ENCODE measurements around the gene KDM6B. TPM values are rescaled to one million over a fixed set of nuclear protein-coding genes. Genes with fewer than 3 reads are reported as not detected.

Gene KDM6B
- total RNA-seq, 1 donor from 2014 or later, result 46.1 TPM

DNA sequence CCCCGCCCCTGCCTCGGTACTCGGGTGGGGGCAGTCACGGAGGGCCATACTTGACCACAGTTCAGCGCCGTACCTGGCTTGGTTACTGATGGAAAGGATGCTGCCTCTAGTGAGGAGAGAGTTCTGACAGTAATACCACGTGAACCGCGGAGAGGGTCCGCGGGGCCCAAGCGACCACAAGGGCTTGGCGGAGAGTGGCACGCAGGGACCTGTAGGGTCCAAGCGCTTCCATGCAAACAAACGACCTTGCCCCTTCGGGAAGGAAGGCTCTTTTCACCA lies 9.2 kb downstream of the KDM6B start:
- DNase-seq (no peak), ATAC-seq (no peak)
- TF ChIP-seq, protein P1, sequence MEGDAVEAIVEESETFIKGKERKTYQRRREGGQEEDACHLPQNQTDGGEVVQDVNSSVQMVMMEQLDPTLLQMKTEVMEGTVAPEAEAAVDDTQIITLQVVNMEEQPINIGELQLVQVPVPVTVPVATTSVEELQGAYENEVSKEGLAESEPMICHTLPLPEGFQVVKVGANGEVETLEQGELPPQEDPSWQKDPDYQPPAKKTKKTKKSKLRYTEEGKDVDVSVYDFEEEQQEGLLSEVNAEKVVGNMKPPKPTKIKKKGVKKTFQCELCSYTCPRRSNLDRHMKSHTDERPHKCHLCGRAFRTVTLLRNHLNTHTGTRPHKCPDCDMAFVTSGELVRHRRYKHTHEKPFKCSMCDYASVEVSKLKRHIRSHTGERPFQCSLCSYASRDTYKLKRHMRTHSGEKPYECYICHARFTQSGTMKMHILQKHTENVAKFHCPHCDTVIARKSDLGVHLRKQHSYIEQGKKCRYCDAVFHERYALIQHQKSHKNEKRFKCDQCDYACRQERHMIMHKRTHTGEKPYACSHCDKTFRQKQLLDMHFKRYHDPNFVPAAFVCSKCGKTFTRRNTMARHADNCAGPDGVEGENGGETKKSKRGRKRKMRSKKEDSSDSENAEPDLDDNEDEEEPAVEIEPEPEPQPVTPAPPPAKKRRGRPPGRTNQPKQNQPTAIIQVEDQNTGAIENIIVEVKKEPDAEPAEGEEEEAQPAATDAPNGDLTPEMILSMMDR (IDR thresholded peaks at IDR 0.05), result no peak
- Histone ChIP-seq H3K9me3 (no peaks in the 10 kb centered on the region), H3K36me3 (peaks cover 41% of the 10 kb centered on the region), H3K4me1 (peaks cover 42% of the 10 kb centered on the region), H3K4me3 (peak overlapping the region; percentile 79), H3K27me3 (ENCODE audit: low read depth) (no peaks in the 10 kb centered on the region), H3K27ac (peak overlapping the region; percentile 99)
- intact Hi-C loops (cut with DNase I), result no loop called here

DNA sequence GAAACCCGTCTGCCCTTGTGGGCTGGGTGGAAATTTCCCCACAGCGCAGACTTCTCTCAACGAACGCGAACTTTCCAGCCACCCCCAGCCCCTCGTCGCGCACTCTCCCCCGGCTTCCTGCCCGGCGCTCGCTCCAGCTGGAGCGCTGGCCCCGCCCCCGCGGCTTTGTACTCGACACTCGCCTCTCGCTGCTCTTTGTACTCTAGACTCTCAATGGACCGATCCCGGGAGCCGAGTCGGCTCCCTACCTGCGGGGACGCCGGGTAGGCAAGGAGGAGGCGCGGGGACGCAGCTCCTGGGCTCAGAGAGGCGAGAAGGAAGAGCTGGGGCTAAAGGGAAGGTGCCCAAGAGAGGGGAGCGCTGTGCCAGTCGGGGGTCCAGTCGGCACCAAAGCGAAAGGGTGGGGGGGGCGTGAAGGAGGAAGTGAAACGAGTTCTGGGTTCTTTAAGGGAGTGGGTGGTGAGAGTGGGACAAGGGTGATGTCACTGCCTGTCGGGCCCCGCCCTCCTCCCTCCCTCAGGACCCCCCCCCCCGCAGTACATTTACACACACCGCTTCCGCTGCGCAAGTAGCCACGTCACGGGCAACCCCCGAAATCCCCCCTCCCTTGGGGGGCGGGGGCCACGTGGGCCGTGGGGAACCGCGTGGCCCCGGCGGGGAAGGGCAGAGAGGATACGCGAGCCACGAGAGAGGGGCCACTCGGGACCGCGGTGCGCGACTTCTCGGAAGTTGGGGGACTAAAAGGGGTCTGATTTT lies 9.7 kb downstream of the KDM6B start:
- intact Hi-C loops (cut with DNase I), result no loop called here
- H3K4me1 ChIP-seq, result peaks cover 40% of the 10 kb centered on the region
- no peaks in the 10 kb centered on the region for H3K9me3 ChIP-seq
- DNase-seq (peak; percentile 93), ATAC-seq (peak; percentile 49 to 75)
- TF ChIP-seq, protein P1 (IDR thresholded peaks at IDR 0.05), result no peak
- peaks cover 44% of the 10 kb centered on the region for H3K36me3 ChIP-seq
- H3K27ac ChIP-seq, result peak overlapping the region; percentile 99
- H3K4me3 ChIP-seq, result peak overlapping the region; percentile 79
- H3K27me3 ChIP-seq (ENCODE audit: low read depth), result no peaks in the 10 kb centered on the region

DNA sequence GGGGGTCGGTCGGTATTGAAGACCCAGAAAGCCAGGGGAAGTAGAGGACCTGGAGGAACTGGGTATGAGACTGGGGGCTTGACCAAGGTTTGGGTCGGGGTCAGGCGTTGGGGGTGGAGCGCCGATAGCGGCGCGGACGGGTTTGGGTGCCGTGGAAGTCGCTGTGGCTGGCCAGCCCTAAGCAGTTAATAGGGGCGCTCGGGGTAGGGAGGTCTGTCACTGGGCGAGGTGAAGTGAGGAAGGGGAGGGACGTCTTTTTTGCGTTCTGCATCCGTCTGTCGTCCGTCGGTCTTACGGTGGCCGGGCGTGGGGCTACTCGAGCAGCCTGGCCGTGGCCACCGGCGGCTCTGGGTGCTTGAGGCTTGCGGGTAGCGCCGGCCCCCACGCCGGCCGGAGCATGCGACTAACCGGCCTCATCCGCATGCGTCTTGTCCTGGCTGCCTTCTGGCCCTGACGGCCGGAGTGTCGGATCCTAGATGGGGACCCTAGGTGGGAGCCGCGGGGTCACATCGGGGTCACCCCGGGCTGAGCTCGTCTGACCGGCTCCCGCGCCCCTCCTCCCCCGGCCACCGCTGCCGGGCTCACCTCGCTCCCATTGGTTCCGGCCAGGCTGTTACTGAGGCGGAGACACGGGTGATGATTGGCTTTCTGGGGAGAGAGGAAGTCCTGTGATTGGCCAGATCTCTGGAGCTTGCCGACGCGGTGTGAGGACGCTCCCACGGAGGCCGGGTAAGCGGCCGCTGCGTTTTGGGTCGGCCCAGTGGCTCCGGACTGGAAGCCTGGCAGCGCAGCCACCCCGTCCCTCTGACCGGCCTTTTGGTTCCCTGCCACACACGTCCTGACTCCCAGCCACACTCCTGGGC lies 10.5 kb downstream of the KDM6B start:
- intact Hi-C loops (cut with DNase I), result no loop called here
- peaks cover 32% of the 10 kb centered on the region for H3K4me1 ChIP-seq
- DNase-seq, result peak; percentile 92

DNA sequence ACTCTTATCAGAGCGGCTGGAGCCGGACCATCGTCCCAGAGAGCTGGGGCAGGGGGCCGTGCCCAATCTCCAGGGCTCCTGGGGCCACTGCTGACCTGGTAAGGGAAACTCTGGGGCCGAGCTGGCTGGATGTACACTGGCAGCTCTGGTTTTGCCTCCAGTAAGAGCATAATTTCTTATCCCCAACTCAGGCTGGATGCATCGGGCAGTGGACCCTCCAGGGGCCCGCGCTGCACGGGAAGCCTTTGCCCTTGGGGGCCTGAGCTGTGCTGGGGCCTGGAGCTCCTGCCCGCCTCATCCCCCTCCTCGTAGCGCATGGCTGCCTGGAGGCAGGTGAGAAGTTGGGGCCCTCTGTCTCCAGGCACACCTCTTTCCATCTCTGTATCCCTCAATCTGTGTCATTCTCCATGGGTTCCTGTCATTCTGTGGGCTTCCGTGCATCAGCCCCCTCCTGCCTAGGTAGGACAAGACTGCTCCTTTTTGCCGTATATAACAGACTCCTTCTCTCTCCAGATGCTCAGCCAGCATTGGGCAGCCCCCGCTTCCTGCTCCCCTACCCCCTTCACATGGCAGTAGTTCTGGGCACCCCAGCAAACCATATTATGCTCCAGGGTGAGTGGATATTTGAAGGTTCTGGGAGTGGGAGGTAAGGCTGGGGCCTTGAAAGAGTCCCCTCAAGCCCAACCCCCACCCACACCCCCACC lies 11.5 kb downstream of the KDM6B start:
- no peak for ATAC-seq
- Histone ChIP-seq H3K27me3 (ENCODE audit: low read depth) (no peaks in the 10 kb centered on the region), H3K9me3 (no peaks in the 10 kb centered on the region), H3K4me1 (peaks cover 22% of the 10 kb centered on the region), H3K27ac (peak overlapping the region; percentile 99), H3K4me3 (peak overlapping the region; percentile 79), H3K36me3 (peaks cover 53% of the 10 kb centered on the region)
- intact Hi-C loops (cut with DNase I), result no loop called here
- TF ChIP-seq, protein P1 (IDR thresholded peaks at IDR 0.05), result no peak
- DNase-seq, result peak; percentile 44

More for the DNA sequence above, 10.5 kb downstream of the KDM6B start:
- TF ChIP-seq, protein P1 (IDR thresholded peaks at IDR 0.05), result no peak
- peaks cover 52% of the 10 kb centered on the region for H3K36me3 ChIP-seq
- H3K27ac ChIP-seq, result peak overlapping the region; percentile 99
- peak overlapping the region; percentile 79 for H3K4me3 ChIP-seq
- no peaks in the 10 kb centered on the region for H3K27me3 ChIP-seq (ENCODE audit: low read depth)
- no peaks in the 10 kb centered on the region for H3K9me3 ChIP-seq
- ATAC-seq, result peak; percentile 70 to 80

DNA sequence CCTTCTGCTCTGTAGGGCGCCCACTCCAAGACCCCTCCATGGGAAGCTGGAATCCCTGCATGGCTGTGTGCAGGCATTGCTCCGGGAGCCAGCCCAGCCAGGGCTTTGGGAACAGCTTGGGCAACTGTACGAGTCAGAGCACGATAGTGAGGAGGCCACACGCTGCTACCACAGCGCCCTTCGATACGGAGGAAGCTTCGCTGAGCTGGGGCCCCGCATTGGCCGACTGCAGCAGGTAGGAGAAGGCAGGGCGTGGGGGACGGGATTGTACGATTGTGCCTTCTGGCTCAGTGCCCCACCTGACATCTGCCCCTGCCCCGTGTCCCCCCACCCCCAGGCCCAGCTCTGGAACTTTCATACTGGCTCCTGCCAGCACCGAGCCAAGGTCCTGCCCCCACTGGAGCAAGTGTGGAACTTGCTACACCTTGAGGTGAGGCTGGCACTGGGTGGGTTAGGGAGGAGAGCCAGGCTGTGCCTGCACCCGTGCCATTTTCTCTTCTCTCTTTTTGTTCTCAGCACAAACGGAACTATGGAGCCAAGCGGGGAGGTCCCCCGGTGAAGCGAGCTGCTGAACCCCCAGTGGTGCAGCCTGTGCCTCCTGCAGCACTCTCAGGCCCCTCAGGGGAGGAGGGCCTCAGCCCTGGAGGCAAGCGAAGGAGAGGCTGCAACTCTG lies 12.2 kb downstream of the KDM6B start:
- no peaks in the 10 kb centered on the region for H3K27me3 ChIP-seq (ENCODE audit: low read depth)
- ATAC-seq (no peak), DNase-seq (peak; percentile 44)
- no peaks in the 10 kb centered on the region for H3K9me3 ChIP-seq
- H3K27ac ChIP-seq, result no peak overlapping the region
- H3K36me3 ChIP-seq, result peaks cover 60% of the 10 kb centered on the region
- H3K4me3 ChIP-seq, result no peak overlapping the region
- H3K4me1 ChIP-seq, result peaks cover 18% of the 10 kb centered on the region
- intact Hi-C loops (cut with DNase I), result no loop called here
- TF ChIP-seq, protein P1 (IDR thresholded peaks at IDR 0.05), result no peak
